Heart left ventricle (tissue), 16 donors: ENCODE results near the gene TECPR1. TPM values are rescaled to one million over a fixed set of nuclear protein-coding genes. Genes with fewer than 3 reads are reported as not detected.

Experiments used
- ATAC-seq, 4 donors: fragments of 200-7000 bp; cut with Tn5 transposase; one replicate each; pipeline ENCODE4 v1.9.1; 2020 to 2022; ENCODE audit warnings: moderate library complexity in 4 of 4, mild to moderate bottlenecking in 3 of 4, moderate number of reproducible peaks in 1 of 4
- DNase-seq, 5 donors: peaks; one replicate each; pipeline ENCODE4 v3.0.0-alpha.2; 2020
- H3K27ac ChIP-seq, 12 donors: fragments of 200-600 bp; sonication (generic) in 4 of 12; one replicate each; pipeline versions ENCODE4 v1.5.0 to v1.8.0; 2016 to 2022; ENCODE audit warnings: mild to moderate bottlenecking in 2 of 12
- H3K27me3 ChIP-seq, 9 donors: fragments of 200-600 bp; sonication (generic) in 2 of 9; one replicate each; pipeline versions ENCODE4 v1.5.1 to v1.8.0; 2016 to 2022; ENCODE audit warnings: mild to moderate bottlenecking in 3 of 9
- H3K36me3 ChIP-seq, 9 donors: fragments of 200-600 bp; sonication (generic) in 2 of 9; one replicate each; pipeline versions ENCODE4 v1.5.0 to v1.8.0; 2018 to 2022; ENCODE audit warnings: mild to moderate bottlenecking in 2 of 9
- H3K4me1 ChIP-seq, 12 donors: fragments of 200-600 bp; sonication (generic) in 4 of 12; one replicate each; pipeline versions ENCODE4 v1.5.0 to v1.8.0; 2016 to 2022; ENCODE audit warnings: mild to moderate bottlenecking in 3 of 12
- H3K4me3 ChIP-seq, 12 donors: fragments of 200-600 bp; sonication (generic) in 4 of 12; one replicate each; pipeline versions ENCODE4 v1.5.0 to v1.8.0; 2017 to 2022; ENCODE audit warnings: mild to moderate bottlenecking in 9 of 12, moderate library complexity in 4 of 12
- H3K9me3 ChIP-seq, 12 donors: fragments of 200-600 bp; sonication (generic) in 4 of 12; one replicate each; pipeline versions ENCODE4 v1.5.0 to v1.8.0; 2016 to 2022; ENCODE audit warnings: mild to moderate bottlenecking in 1 of 12
- CTCF ChIP-seq, 12 donors: fragments of 200-600 bp; sonication (generic) in 4 of 12; IDR thresholded peaks; one replicate each; pipeline versions ENCODE4 v1.5.0 to v1.8.0; 2018 to 2022; ENCODE audit warnings: antibody characterized with exemption in 12 of 12, mild to moderate bottlenecking in 5 of 12
- POLR2A ChIP-seq, 2 donors: fragments of 450-650 bp; IDR thresholded peaks; one replicate each; pipeline ENCODE4 v1.6.1; 2017; ENCODE audit warnings: antibody characterized with exemption in 2 of 2, mild to moderate bottlenecking in 2 of 2, moderate library complexity in 2 of 2
- WGBS, 4 donors: extraction: QIAGEN DNeasy Blood & Tissue Kit in 2 of 4; methylation state at CpG; one replicate each; pipeline versions ENCODE4 v1.1.5 to v1.1.7; 2013 to 2018; 5-methylcytosine and 5-hydroxymethylcytosine counted together
- intact Hi-C, 10 donors: fragments of 100-400 bp; cut with DNase I; formaldehyde crosslinking; loops; one replicate each; pipeline versions ENCODE4 v1.11.1 to v1.14.2; 2022
- polyA plus RNA-seq, 2 donors: library from polyadenylated mRNA; stranded (reverse); fragments of 200-250 nt; gene quantifications; one replicate each; pipeline ENCODE4 v1.2.3, GENCODE V29; 2013
- total RNA-seq, 9 donors: library from RNA; depleted of rRNA in 2 of 9; stranded (reverse); fragments of >200 nt in 2 of 9; fragmentation: NEBNext Ultra II Directional in 3 of 9; extraction: Animal tissue kit (Norgen Biotek cat#: 25700) in 3 of 9; gene quantifications; one replicate each; pipeline versions ENCODE4 v1.1.0 to v1.2.4, GENCODE V29; 2016 to 2023
- donor health status: ischemic (EF 13 %, LVEDD 7.1; RV severe dilation, severe dysfunction).
- donor health status: healthy with polysubstance abuse.
- donor health status: DM: no; HTN: yes; CAD: no.
- donor health status: DM: no; HTN: no; CAD: no.
- donor health status: ischemic (EF 25% LVEDD 6.9; RV normal size, moderate dysfunction).
- donor health status: ischemic (EF 25% LVEDD 5.7; RV mildly dilated, moderate dysfunction).
- donor health status: healthy.
- donor health status: DM: yes; HTN: yes; CAD: no.
- donor health status: ischemic (EF 35%, LVEDD 5.7; RV mildly dilated, moderate dysfunction).
- donor health status: nonischemic (EF 11% LVEDD 7.7; RV severe dilation, severe dysfunction).
- donor health status: DM: yes; HTN: yes; CAD: no.
- donor health status: PGD.
- donor health status: ischemic (EF 29% LVEDD 5.4; RV normal size, mild dysfunction).
- donor health status: nonischemic (EF 23%, LVEDD 6.1; RV moderate dilation, normal function).

Gene TECPR1
- total and polyA plus RNA-seq, 11 donors = 10.9 to 33.0 (median 22.7) TPM

- no peaks in the 10 kb centered on the region for H3K27me3 ChIP-seq
- H3K27ac ChIP-seq = no peak overlapping the region
- intact Hi-C loops = loop anchor here in 4 of 10 donors (5.0 to 10.0 kb wide), 3 partner anchors 138 to 221 kb away; partner anchors contain the start of gene LMTK2 (in 1 of the 4)
- ATAC-seq = no peak
- TF ChIP-seq CTCF (IDR thresholded peaks at IDR 0.05) = no peak
- no peak for TF ChIP-seq POLR2A (IDR thresholded peaks at IDR 0.05)
- no peak overlapping the region for H3K4me3 ChIP-seq
- H3K4me1 ChIP-seq = peaks cover 0 to 29% (median 5%) of the 10 kb centered on the region in 12 donors
- H3K36me3 ChIP-seq = peaks cover 0 to 74% (median 42%) of the 10 kb centered on the region in 9 donors
- H3K9me3 ChIP-seq = no peaks in the 10 kb centered on the region
- DNase-seq = no peak
- 83 to 97% (median 94%) methylated on average over 4 of the region's 4 CpGs for WGBS, 4 donors
These were observed 9.1 kb downstream of the TECPR1 start for GRCh38 chr7:98242934-98243333.

- Histone ChIP-seq H3K4me3 (no peak overlapping the region), H3K9me3 (no peaks in the 10 kb centered on the region), H3K4me1 (peaks cover 0 to 23% (median 4%) of the 10 kb centered on the region in 12 donors), H3K27me3 (no peaks in the 10 kb centered on the region), H3K36me3 (peaks cover 0 to 74% (median 48%) of the 10 kb centered on the region in 9 donors), H3K27ac (no peak overlapping the region)
- intact Hi-C loops = loop anchor here in 4 of 10 donors (5.0 to 10.0 kb wide), 3 partner anchors 138 to 220 kb away; partner anchors contain the start of gene LMTK2 (in 1 of the 4)
- ATAC-seq (no peak), DNase-seq (no peak)
- 90 to 98% (median 98%) methylated on average over 1 of the region's 1 CpG for WGBS, 4 donors
- TF ChIP-seq POLR2A (IDR thresholded peaks at IDR 0.05) (no peak), CTCF (IDR thresholded peaks at IDR 0.05) (no peak)
These were observed 9.7 kb downstream of the TECPR1 start for GRCh38 chr7:98242342-98242741.

GRCh38 chr7:98241674-98242241, 10.3 kb downstream of the TECPR1 start:
- no peak overlapping the region for H3K27ac ChIP-seq
- ATAC-seq (no peak), DNase-seq (no peak)
- 80 to 87% (median 83%) methylated on average over 10 to 16 of the region's 16 CpGs for WGBS, 4 donors
- peaks cover 0 to 18% (median 4%) of the 10 kb centered on the region in 12 donors for H3K4me1 ChIP-seq
- peak in 1 of 12 donors; percentile 18 for TF ChIP-seq CTCF (IDR thresholded peaks at IDR 0.05)
- no peak for TF ChIP-seq POLR2A (IDR thresholded peaks at IDR 0.05)
- intact Hi-C loops = loop anchor here in 5 of 10 donors (2.0 to 10.0 kb wide), 4 partner anchors 137 to 221 kb away; partner anchors contain the start of gene LMTK2 (in 1 of the 5)
- H3K4me3 ChIP-seq = no peak overlapping the region
- no peaks in the 10 kb centered on the region for H3K9me3 ChIP-seq
- no peaks in the 10 kb centered on the region for H3K27me3 ChIP-seq
- peaks cover 0 to 76% (median 52%) of the 10 kb centered on the region in 9 donors for H3K36me3 ChIP-seq

GRCh38 chr7:98240961-98241673, 10.9 kb downstream of the TECPR1 start:
- Histone ChIP-seq H3K9me3 (no peaks in the 10 kb centered on the region), H3K36me3 (peaks cover 0 to 78% (median 52%) of the 10 kb centered on the region in 9 donors), H3K27me3 (no peaks in the 10 kb centered on the region), H3K27ac (no peak overlapping the region), H3K4me1 (peaks cover 0 to 12% (median 4%) of the 10 kb centered on the region in 12 donors), H3K4me3 (no peak overlapping the region)
- intact Hi-C loops = loop anchor here in 5 of 10 donors (2.0 to 10.0 kb wide), 4 partner anchors 136 to 220 kb away; partner anchors contain the start of gene LMTK2 (in 1 of the 5)
- ATAC-seq = peak in 3 of 4 donors; percentile 40 to 62 (median 56)
- TF ChIP-seq POLR2A (IDR thresholded peaks at IDR 0.05) (no peak), CTCF (IDR thresholded peaks at IDR 0.05) (peak; percentile 55 to 80 (median 68))
- peak in 1 of 5 donors; percentile 56 for DNase-seq
- WGBS, 4 donors = 63 to 69% (median 68%) methylated on average over 14 to 19 of the region's 19 CpGs
